Measurements from ENCODE around the gene ADPRHL1. TPM values are rescaled to one million over a fixed set of nuclear protein-coding genes. Genes with fewer than 3 reads are reported as not detected.

Gene ADPRHL1
- total RNA-seq, 2 donors from 2014 or later: 4.6 to 6.2 TPM

DNA sequence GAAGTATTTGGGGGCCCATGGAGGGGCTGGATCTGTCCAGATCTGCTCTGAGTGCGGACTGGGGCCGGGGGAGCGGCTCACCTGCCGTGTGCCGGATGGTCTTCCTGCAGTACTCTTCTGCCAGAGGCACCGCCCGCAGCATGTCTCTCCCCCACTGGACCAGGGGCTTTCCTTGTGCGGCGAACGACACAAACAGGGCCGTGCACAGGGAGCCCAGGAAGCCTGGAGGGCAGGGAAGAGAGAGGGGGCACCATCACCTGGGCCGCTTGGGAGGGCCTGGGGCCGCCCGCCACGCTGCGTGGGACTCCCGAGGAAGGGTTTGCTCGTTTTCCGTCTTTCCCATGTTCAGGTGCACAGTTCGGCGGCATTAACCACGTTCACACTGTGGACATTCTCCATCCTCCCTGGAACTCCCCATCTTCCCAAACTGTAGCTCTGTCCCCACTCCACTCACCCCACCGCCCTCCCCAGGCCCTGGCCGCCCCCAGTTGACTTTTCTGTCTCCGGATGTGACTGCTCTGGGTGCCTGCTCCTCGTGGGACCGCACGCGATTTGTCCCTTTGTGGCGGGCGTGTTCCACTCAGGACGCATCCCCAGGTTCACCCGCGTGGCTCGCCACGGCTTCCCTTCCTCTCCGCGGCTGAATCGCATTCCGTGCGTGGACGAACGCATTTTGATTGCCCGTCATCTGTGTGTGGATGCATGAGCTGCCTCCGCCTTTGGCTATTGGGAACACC is 24.2 kb downstream of the ADPRHL1 start:
- Histone ChIP-seq H3K27ac (no peak overlapping the region), H3K9me3 (no peaks in the 10 kb centered on the region), H3K36me3 (no peaks in the 10 kb centered on the region), H3K4me3 (no peak overlapping the region), H3K9ac (ENCODE audit: low read depth in 2 of 2, low read length in 2 of 2) (no peak overlapping the region), H3K4me1 (no peaks in the 10 kb centered on the region), H3K27me3 (no peaks in the 10 kb centered on the region)
- TF ChIP-seq, protein P1, sequence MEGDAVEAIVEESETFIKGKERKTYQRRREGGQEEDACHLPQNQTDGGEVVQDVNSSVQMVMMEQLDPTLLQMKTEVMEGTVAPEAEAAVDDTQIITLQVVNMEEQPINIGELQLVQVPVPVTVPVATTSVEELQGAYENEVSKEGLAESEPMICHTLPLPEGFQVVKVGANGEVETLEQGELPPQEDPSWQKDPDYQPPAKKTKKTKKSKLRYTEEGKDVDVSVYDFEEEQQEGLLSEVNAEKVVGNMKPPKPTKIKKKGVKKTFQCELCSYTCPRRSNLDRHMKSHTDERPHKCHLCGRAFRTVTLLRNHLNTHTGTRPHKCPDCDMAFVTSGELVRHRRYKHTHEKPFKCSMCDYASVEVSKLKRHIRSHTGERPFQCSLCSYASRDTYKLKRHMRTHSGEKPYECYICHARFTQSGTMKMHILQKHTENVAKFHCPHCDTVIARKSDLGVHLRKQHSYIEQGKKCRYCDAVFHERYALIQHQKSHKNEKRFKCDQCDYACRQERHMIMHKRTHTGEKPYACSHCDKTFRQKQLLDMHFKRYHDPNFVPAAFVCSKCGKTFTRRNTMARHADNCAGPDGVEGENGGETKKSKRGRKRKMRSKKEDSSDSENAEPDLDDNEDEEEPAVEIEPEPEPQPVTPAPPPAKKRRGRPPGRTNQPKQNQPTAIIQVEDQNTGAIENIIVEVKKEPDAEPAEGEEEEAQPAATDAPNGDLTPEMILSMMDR (IDR thresholded peaks at IDR 0.05): no peak
- intact Hi-C loops (cut with DNase I): no loop called here
- DNase-seq: no peak

DNA sequence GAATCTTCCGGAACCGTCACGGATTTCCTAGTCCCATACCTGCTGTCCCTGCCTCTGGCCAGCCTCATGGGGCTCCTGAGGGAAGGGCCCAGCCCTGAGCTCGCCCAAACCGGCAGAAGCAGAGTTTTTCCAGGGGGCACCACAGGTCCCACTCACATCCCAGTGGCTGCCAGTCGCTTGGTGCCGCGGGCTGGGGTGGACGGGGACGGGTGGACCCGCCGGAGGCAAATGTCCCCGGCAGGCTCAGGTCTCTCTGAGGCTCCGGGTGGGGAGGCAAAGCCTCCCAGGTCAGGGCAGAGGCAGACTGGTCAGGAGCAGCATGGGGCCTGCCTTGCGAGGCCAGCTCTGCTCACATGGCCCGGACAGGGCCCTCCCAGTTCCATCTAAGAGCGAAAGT is 24.8 kb downstream of the ADPRHL1 start:
- Histone ChIP-seq H3K27me3 (no peaks in the 10 kb centered on the region), H3K4me1 (no peaks in the 10 kb centered on the region), H3K36me3 (no peaks in the 10 kb centered on the region), H3K4me3 (no peak overlapping the region), H3K9ac (ENCODE audit: low read depth in 2 of 2, low read length in 2 of 2) (no peak overlapping the region), H3K27ac (no peak overlapping the region), H3K9me3 (no peaks in the 10 kb centered on the region)
- TF ChIP-seq, protein P1 (IDR thresholded peaks at IDR 0.05): no peak
- intact Hi-C loops (cut with DNase I): no loop called here
- DNase-seq: no peak

DNA sequence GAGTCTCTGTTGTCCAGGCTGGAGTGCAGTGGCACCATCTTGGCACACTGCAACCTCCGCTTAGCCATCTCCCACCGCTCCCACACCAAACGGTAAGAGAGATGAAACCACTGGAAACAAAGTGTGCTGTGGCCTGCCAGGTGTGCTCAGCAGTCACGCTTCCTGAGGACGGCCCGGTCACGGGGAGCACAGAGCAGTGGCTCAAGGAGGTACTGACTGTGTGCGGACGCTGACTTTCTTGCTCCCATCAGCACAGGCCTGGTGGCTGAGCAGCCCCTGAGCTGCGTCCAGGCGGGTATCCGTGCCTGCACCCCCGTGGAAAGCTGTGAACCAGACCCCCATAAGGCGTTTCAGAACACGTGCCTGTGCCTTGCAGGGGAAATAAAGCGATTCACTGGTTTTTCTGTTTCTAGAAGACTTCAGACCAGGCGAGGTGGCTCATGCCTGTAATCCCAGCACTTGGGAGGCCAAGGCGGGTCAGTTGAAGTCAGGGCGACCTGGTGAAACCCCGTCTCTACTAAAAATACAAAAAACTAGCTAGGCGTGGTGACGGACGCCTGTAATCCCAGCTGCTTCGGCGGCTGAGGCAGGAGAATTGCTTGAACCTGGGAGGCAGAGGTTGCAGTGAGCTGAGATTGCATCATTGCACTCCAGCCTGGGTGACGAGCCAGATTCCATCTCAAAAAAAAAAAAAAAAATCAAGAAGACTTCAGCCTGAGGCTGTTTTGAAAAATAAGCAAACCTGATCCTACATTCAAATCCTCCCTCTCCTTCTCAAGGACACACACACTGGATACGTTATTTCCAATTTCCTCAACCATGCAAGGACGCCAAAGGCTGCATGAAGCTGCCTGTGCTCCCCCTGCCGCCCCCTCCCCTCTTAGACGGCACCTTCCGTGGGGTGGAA is 25.5 kb downstream of the ADPRHL1 start:
- Histone ChIP-seq H3K36me3 (no peaks in the 10 kb centered on the region), H3K27ac (no peak overlapping the region), H3K9ac (ENCODE audit: low read depth in 2 of 2, low read length in 2 of 2) (no peak overlapping the region), H3K9me3 (no peaks in the 10 kb centered on the region), H3K4me3 (no peak overlapping the region), H3K4me1 (no peaks in the 10 kb centered on the region), H3K27me3 (no peaks in the 10 kb centered on the region)
- TF ChIP-seq, protein P1 (IDR thresholded peaks at IDR 0.05): no peak
- intact Hi-C loops (cut with DNase I): no loop called here
- DNase-seq: no peak

DNA sequence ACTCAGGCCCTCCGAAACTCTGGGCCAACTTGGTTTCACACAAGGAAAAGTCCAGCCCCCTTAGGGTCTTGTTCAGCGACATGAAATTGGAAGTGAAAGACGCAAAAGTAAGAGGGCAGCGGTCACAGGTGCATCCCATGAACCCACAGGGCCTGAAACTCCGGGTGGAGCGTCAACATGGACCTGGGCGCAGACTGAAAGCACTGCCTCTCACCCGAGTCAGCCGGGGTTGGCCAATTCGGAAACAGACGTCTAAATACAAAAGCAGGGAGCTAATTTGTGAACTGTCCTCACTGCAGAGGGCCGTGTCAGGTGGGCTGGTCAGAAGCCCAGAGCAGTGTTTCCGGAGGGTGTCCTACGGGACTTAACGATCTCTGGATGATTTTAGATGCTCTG is 26.7 kb downstream of the ADPRHL1 start:
- H3K27ac ChIP-seq: no peak overlapping the region
- H3K9me3 ChIP-seq: no peaks in the 10 kb centered on the region
- H3K4me3 ChIP-seq: no peak overlapping the region
- H3K36me3 ChIP-seq: no peaks in the 10 kb centered on the region
- H3K27me3 ChIP-seq: no peaks in the 10 kb centered on the region
- intact Hi-C loops (cut with DNase I): no loop called here
- TF ChIP-seq, protein P1 (IDR thresholded peaks at IDR 0.05): no peak
- no peak for DNase-seq
- no peak overlapping the region for H3K9ac ChIP-seq (ENCODE audit: low read depth in 2 of 2, low read length in 2 of 2)
- H3K4me1 ChIP-seq: no peaks in the 10 kb centered on the region

DNA sequence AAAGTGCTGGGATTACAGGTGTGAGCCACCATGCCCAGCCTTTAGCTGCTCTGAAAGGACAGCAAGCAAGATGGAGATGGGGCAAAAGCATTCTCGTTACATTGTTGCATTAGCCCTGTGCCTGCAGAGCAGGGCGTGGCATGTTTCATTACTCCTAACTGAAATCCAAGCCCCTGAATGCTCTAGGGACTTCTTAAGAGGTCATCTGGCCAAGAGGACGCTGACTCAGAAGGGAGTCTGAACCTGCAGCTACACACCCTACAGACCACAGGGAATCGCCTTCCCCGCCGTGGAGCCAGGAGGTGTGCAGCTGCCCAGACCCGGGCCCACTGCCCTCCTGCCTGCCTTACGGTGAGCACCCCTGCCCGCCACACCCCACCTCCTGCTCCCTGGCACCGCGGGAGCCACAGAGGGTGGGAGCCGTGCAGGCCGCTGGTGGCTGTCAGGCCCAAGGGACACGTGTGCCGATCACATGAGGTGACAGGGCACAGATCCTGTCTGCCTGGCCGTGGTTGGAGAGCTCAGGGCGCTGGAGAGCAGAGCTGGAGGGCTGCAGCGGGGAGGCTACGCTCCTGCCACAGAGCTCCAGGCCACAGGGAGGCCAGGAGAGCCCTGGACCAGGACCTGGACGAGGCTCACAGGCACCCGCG is 27.2 kb downstream of the ADPRHL1 start:
- Histone ChIP-seq H3K9ac (ENCODE audit: low read depth in 2 of 2, low read length in 2 of 2) (no peak overlapping the region), H3K36me3 (no peaks in the 10 kb centered on the region), H3K9me3 (no peaks in the 10 kb centered on the region), H3K4me3 (no peak overlapping the region), H3K27ac (no peak overlapping the region), H3K4me1 (no peaks in the 10 kb centered on the region), H3K27me3 (no peaks in the 10 kb centered on the region)
- intact Hi-C loops (cut with DNase I): no loop called here
- TF ChIP-seq, protein P1 (IDR thresholded peaks at IDR 0.05): no peak
- DNase-seq: no peak

Measured in colonic mucosa (tissue), 4 donors.